CD14-positive monocyte (primary cell): ENCODE results near the gene SOCS1. TPM values are rescaled to one million over a fixed set of nuclear protein-coding genes. Genes with fewer than 3 reads are reported as not detected.
"Not testable (repeated sequence)": the region's sequence is repeated elsewhere in the genome, so short reads cannot be mapped to it uniquely, and the experiment has no call there.

Experiments used
- DNase-seq, 3 donors: peaks; one replicate each; pipeline ENCODE4 v3.0.0-alpha.2; 2011 to 2022
- H2AFZ ChIP-seq: 2 replicates; pipeline ENCODE4 v1.6.0; 2012; ENCODE audit warnings: mild to moderate bottlenecking, low read depth, low read length, inconsistent platforms; ENCODE audit not compliant: insufficient read depth, poor library complexity, severe bottlenecking
- H3K27ac ChIP-seq, 2 donors: 1 replicate in 1 of 2; 2 replicates in 1 of 2; pipeline ENCODE4 v1.5.1; 2012 to 2013; ENCODE audit warnings: low read length in 2 of 2, control low read depth in 1 of 2, inconsistent platforms in 1 of 2, low read depth in 1 of 2, mild to moderate bottlenecking in 1 of 2
- H3K27me3 ChIP-seq, 2 donors: one replicate each; pipeline versions ENCODE4 v1.6.0 to v1.6.1; 2011 to 2013; ENCODE audit warnings: low read length in 2 of 2; ENCODE audit not compliant: control insufficient read depth in 2 of 2, insufficient read depth in 2 of 2
- H3K36me3 ChIP-seq, 2 donors: replicated peaks in 1 of 2; 1 replicate in 1 of 2; 2 replicates in 1 of 2; pipeline versions ENCODE4 v1.5.1 to v1.6.1; 2012 to 2013; ENCODE audit warnings: low read length in 2 of 2, control low read depth in 1 of 2, inconsistent platforms in 1 of 2, mild to moderate bottlenecking in 1 of 2; ENCODE audit not compliant: insufficient read depth in 2 of 2, control insufficient read depth in 1 of 2
- H3K4me1 ChIP-seq, 2 donors: 1 replicate in 1 of 2; 2 replicates in 1 of 2; pipeline versions ENCODE4 v1.5.1 to v1.6.1; 2012 to 2013; ENCODE audit warnings: low read length in 2 of 2, control low read depth in 1 of 2, inconsistent platforms in 1 of 2, mild to moderate bottlenecking in 1 of 2, moderate library complexity in 1 of 2; ENCODE audit not compliant: insufficient read depth in 2 of 2, control insufficient read depth in 1 of 2
- H3K4me2 ChIP-seq: replicated peaks from 2 replicates; pipeline ENCODE3; 2012; ENCODE audit warnings: low read length, moderate library complexity, mild to moderate bottlenecking; ENCODE audit not compliant: poor library complexity, severe bottlenecking; ENCODE audit errors: extremely low read depth
- H3K4me3 ChIP-seq, 3 experiments: fragments of 200-600 bp in 1 of 3; sonication (generic) in 1 of 3; replicated peaks in 1 of 3; 1 replicate in 2 of 3; 2 replicates in 1 of 3; pipeline ENCODE4 v1.5.1; 2011 to 2013; ENCODE audit warnings: low read length in 3 of 3, mild to moderate bottlenecking in 3 of 3, control low read depth in 2 of 3, low read depth in 2 of 3, inconsistent platforms in 1 of 3, moderate library complexity in 1 of 3
- H3K79me2 ChIP-seq: 2 replicates; pipeline ENCODE4 v1.6.0; 2012; ENCODE audit warnings: mild to moderate bottlenecking, control low read depth, inconsistent platforms, low read length, moderate library complexity; ENCODE audit not compliant: insufficient read depth
- H3K9ac ChIP-seq: 2 replicates; pipeline ENCODE4 v1.6.0; 2017; ENCODE audit warnings: low read length, mild to moderate bottlenecking; ENCODE audit not compliant: insufficient read depth, poor library complexity, severe bottlenecking
- H3K9me3 ChIP-seq, 2 donors: replicated peaks in 1 of 2; 1 replicate in 1 of 2; 2 replicates in 1 of 2; pipeline versions ENCODE4 v1.5.1 to v1.6.1; 2012 to 2013; ENCODE audit warnings: low read length in 2 of 2, control low read depth in 1 of 2; ENCODE audit not compliant: control insufficient read depth in 1 of 2, insufficient read depth in 1 of 2
- H4K20me1 ChIP-seq: 2 replicates; pipeline ENCODE4 v1.6.0; 2012; ENCODE audit warnings: mild to moderate bottlenecking, low read length, control low read depth, moderate library complexity; ENCODE audit not compliant: insufficient read depth
- H3K27ac Mint-ChIP-seq, 7 donors: one replicate each; pipeline ENCODE4 v1.8.0; 2020; ENCODE audit warnings: mild to moderate bottlenecking in 7 of 7, mixed read lengths in 7 of 7, moderate library complexity in 6 of 7, inconsistent platforms in 2 of 7
- H3K27me3 Mint-ChIP-seq, 3 donors: one replicate each; pipeline ENCODE4 v1.8.0; 2021 to 2022; ENCODE audit warnings: low read depth in 3 of 3, mild to moderate bottlenecking in 3 of 3, mixed read lengths in 3 of 3, moderate library complexity in 3 of 3, inconsistent platforms in 1 of 3
- H3K36me3 Mint-ChIP-seq, 2 donors: one replicate each; pipeline ENCODE4 v1.8.0; 2020; ENCODE audit warnings: mixed read lengths in 2 of 2, inconsistent platforms in 1 of 2, mild to moderate bottlenecking in 1 of 2
- H3K4me1 Mint-ChIP-seq: one replicate; pipeline ENCODE4 v1.8.0; 2020; ENCODE audit warnings: mild to moderate bottlenecking, mixed read lengths
- H3K4me3 Mint-ChIP-seq, 2 donors: one replicate each; pipeline ENCODE4 v1.8.0; 2020; ENCODE audit warnings: mild to moderate bottlenecking in 2 of 2, mixed read lengths in 2 of 2, moderate library complexity in 1 of 2
- H3K9me3 Mint-ChIP-seq, 7 donors: one replicate each; pipeline ENCODE4 v1.8.0; 2020 to 2022; ENCODE audit warnings: mixed read lengths in 7 of 7, mild to moderate bottlenecking in 6 of 7, moderate library complexity in 6 of 7, inconsistent platforms in 2 of 7
- WGBS: methylation state at CpG from one replicate; pipeline ENCODE4 v1.1.5; 2013; ENCODE audit warnings: missing lambda C conversion rate; ENCODE audit not compliant: insufficient coverage; 5-methylcytosine and 5-hydroxymethylcytosine counted together
- intact Hi-C, 2 donors: fragments of 100-400 bp; cut with micrococcal nuclease; formaldehyde crosslinking; loops; one replicate each; pipeline versions ENCODE4 v1.15.0 to v1.15.1; 2023
- polyA plus RNA-seq, 3 donors: library from polyadenylated mRNA; depleted of rRNA in 1 of 3; unstranded in 2 of 3; stranded (reverse) in 1 of 3; fragments of 300-500 nt in 2 of 3; fragments of >200 nt in 1 of 3; fragmentation: Illumina TruSeq in 2 of 3; gene quantifications; 1 replicate in 2 of 3; 2 replicates in 1 of 3; pipeline ENCODE4 v1.2.3, GENCODE V29; 2012 to 2021
- TF ChIP-seq, protein P1 (sequence below): fragments of 200-600 bp; IDR thresholded peaks from one replicate; pipeline ENCODE4 v1.8.0; 2022; ENCODE audit warnings: antibody characterized with exemption, mild to moderate bottlenecking

SOCS1 gene
- polyA plus RNA-seq, 3 donors, result 0.13 to 2.3 (median 0.35) TPM

DNA sequence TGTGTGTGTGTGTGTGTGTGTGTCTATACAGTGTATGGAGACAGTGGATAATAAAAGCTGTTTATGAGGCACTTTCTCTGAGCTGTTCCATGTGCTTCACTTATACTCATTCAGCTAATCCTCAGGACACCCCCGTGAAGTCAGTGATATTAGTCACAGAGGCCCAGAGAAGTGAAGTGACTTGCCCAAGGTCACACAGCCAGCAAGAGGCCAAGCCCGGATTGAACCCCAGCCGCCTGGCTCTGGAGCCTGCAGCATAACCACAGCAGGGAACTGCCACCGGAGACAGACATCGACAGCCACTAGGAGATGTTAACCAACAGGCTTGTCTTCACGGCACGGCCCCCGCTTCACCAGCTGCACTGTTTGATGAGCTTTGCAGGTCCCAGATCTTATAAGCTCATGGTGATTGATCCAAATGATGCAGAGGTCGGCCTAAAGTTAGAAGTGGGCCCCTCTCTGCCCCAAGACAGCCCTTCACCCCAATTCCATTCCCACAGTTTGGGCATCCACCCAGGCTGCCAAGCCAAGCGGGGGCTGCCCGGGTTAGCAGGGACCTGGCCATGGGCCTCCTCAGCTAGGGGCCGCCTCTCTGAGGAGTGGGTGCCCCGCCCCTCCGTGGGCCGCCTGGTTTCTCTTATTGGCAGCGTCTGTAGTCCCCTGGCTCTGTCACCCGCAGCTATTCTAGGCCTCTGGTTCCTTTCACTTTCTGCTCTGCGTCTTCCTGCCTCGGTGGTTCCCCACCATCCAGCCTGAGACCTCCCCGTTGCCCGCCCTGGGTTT lies 30.9 kb downstream of the SOCS1 start:
- WGBS, result 23% methylated on average over 20 of the region's 21 CpGs

DNA sequence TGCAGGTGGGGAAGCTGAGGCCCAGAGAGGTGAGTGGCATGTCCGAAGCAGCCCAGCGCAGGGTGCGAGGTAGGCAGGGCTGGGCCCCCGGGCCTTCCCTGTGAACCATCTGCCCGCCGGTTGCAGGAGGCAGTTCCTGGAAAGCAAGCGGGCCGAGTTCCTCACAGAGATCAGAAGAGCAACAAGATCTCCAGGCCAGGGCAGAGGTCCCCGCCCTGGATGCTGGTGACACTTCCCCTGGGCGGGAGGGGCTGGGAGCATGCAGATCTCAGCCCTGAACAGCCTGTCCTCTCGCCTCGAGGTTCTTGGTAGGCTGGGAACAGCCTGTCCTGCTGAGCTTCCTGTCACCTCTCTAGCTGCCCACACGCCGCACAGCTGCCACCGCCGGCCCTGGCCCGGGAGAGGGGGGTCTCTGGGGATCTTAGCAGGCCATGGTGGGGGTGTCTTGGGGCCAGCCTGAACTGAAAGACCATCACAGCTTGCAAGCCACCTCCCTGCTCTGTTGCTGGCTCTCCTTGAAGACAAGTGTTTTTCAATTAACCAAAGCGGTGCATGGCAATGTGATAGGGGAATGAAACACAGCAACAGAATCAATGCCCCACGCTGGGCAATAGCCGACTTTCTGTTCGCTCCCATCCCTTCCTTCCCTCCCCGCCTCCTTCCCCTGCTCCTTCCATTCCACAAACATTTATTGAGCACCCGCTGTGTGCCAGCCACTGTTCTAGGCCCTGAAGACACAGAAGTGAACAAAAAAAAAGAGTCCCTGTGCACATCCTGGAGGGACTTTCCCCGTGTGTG lies 31.7 kb downstream of the SOCS1 start:
- Mint-ChIP-seq H3K36me3 (no peaks in the 10 kb centered on the region), H3K9me3 (peaks cover 0 to 3% (median 0%) of the 10 kb centered on the region in 7 donors), H3K27me3 (peaks cover 3 to 5% (median 4%) of the 10 kb centered on the region in 3 donors), H3K27ac (peak overlapping the region in 6 of 7 donors; percentile 30 to 76 (median 62)), H3K4me1 (peaks cover 28% of the 10 kb centered on the region), H3K4me3 (peak overlapping the region in 1 of 2 donors; percentile 76)
- Histone ChIP-seq H3K9ac (no peak overlapping the region), H3K36me3 (no peaks in the 10 kb centered on the region), H4K20me1 (no peaks in the 10 kb centered on the region), H3K4me1 (peaks cover 23 to 36% of the 10 kb centered on the region in 2 donors), H3K4me2 (peak overlapping the region; percentile 49), H3K9me3 (no peaks in the 10 kb centered on the region), H3K27me3 (no peaks in the 10 kb centered on the region), H3K27ac (no peak overlapping the region), H2AFZ (no peak overlapping the region), H3K4me3 (peak overlapping the region in 1 of 3 experiments; percentile 61), H3K79me2 (no peaks in the 10 kb centered on the region)
- 3% methylated on average over 18 of the region's 24 CpGs for WGBS
- TF ChIP-seq, protein P1, sequence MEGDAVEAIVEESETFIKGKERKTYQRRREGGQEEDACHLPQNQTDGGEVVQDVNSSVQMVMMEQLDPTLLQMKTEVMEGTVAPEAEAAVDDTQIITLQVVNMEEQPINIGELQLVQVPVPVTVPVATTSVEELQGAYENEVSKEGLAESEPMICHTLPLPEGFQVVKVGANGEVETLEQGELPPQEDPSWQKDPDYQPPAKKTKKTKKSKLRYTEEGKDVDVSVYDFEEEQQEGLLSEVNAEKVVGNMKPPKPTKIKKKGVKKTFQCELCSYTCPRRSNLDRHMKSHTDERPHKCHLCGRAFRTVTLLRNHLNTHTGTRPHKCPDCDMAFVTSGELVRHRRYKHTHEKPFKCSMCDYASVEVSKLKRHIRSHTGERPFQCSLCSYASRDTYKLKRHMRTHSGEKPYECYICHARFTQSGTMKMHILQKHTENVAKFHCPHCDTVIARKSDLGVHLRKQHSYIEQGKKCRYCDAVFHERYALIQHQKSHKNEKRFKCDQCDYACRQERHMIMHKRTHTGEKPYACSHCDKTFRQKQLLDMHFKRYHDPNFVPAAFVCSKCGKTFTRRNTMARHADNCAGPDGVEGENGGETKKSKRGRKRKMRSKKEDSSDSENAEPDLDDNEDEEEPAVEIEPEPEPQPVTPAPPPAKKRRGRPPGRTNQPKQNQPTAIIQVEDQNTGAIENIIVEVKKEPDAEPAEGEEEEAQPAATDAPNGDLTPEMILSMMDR, result no peak
- intact Hi-C loops, result no loop called here
- peak; percentile 85 to 87 (median 85) for DNase-seq

More for the DNA sequence above, 30.9 kb downstream of the SOCS1 start:
- H3K9ac ChIP-seq, result peak overlapping the region; percentile 17
- peaks cover 4 to 5% (median 5%) of the 10 kb centered on the region in 3 donors for H3K27me3 Mint-ChIP-seq
- H3K4me1 ChIP-seq, result peaks cover 19 to 29% of the 10 kb centered on the region in 2 donors
- intact Hi-C loops, result no loop called here
- peaks cover 0 to 3% (median 0%) of the 10 kb centered on the region in 7 donors for H3K9me3 Mint-ChIP-seq
- H3K9me3 ChIP-seq, result no peaks in the 10 kb centered on the region
- TF ChIP-seq, protein P1, result no peak
- H3K79me2 ChIP-seq, result no peaks in the 10 kb centered on the region
- no peak overlapping the region for H3K27ac ChIP-seq
- DNase-seq, result peak in 2 of 3 donors; percentile 36 to 47
- peak overlapping the region; percentile 56 for H3K4me2 ChIP-seq
- H3K4me3 ChIP-seq, result peak overlapping the region in 1 of 3 experiments; percentile 61
- no peaks in the 10 kb centered on the region for H3K36me3 ChIP-seq
- H2AFZ ChIP-seq, result peak overlapping the region; percentile 53
- H4K20me1 ChIP-seq, result no peaks in the 10 kb centered on the region
- H3K4me3 Mint-ChIP-seq, result peak overlapping the region; percentile 65 to 71
- no peaks in the 10 kb centered on the region for H3K27me3 ChIP-seq
- peak overlapping the region in 2 of 7 donors; percentile 49 to 63 for H3K27ac Mint-ChIP-seq
- peaks cover 24% of the 10 kb centered on the region for H3K4me1 Mint-ChIP-seq
- no peaks in the 10 kb centered on the region for H3K36me3 Mint-ChIP-seq

DNA sequence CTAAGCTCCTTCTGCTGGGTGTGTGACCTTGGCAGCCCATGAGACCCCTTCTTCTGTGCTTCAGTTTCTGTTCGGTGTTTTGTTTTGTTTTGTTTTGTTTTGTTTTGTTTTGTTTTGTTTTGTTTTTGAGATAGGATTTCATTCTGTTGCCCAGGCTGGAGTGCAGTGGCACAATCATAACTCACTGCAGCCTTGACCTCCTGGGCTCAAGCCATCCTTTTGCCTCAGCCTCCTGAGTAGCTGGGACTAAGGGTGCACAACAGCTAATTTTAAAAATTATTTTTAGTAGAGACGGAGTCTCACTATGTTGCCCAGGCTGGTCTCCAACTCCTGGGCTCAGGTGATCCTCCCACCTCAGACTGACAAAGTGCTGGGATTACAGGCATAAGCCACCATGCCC lies 35.5 kb downstream of the SOCS1 start:
- H4K20me1 ChIP-seq, H3K9ac ChIP-seq, H3K27me3 ChIP-seq, H3K4me3 Mint-ChIP-seq, intact Hi-C loops, H3K79me2 ChIP-seq, DNase-seq, H3K4me2 ChIP-seq, H3K27me3 Mint-ChIP-seq, H3K27ac ChIP-seq, H3K4me3 ChIP-seq, H2AFZ ChIP-seq, H3K36me3 Mint-ChIP-seq, H3K36me3 ChIP-seq: not testable (repeated sequence)
- peaks cover 5 to 36% (median 21%) of the 10 kb centered on the region in 7 donors for H3K9me3 Mint-ChIP-seq
- H3K4me1 Mint-ChIP-seq, result peaks cover 29% of the 10 kb centered on the region
- Histone ChIP-seq H3K4me1 (peaks cover 30 to 40% of the 10 kb centered on the region in 2 donors), H3K9me3 (peaks cover 10 to 28% of the 10 kb centered on the region in 2 donors)
- H3K27ac Mint-ChIP-seq, result peak overlapping the region in 2 of 7 donors; percentile 37 to 68
- WGBS, result 100% methylated on average over 1 of the region's 2 CpGs
